Fibroblast of lung (primary cell): ENCODE measurements around the gene TNFRSF18. TPM values are rescaled to one million over a fixed set of nuclear protein-coding genes. Genes with fewer than 3 reads are reported as not detected.

Source experiments
- DNase-seq, 2 donors: peaks; one replicate each; pipeline versions ENCODE4 v3.0.0 to v3.0.0-alpha.2; 2010; ENCODE audit warnings: low read depth in 2 of 2
- H2AFZ ChIP-seq: 2 replicates; pipeline ENCODE4 v1.5.1; 2012; ENCODE audit warnings: low read length, control low read depth, inconsistent platforms
- H3K27ac ChIP-seq: 2 replicates; pipeline ENCODE4 v1.5.1; 2011; ENCODE audit warnings: low read length, control low read depth; ENCODE audit not compliant: insufficient read depth
- H3K27me3 ChIP-seq: 2 replicates; pipeline ENCODE4 v1.5.1; 2011; ENCODE audit warnings: mild to moderate bottlenecking, low read length; ENCODE audit not compliant: control insufficient read depth, insufficient read depth
- H3K36me3 ChIP-seq: 2 replicates; pipeline ENCODE4 v1.5.1; 2011; ENCODE audit warnings: low read length; ENCODE audit not compliant: control insufficient read depth, insufficient read depth
- H3K4me1 ChIP-seq: 2 replicates; pipeline ENCODE4 v1.5.1; 2011; ENCODE audit warnings: low read length; ENCODE audit not compliant: control insufficient read depth, insufficient read depth; ENCODE audit errors: extremely low read depth
- H3K4me2 ChIP-seq: 2 replicates; pipeline ENCODE4 v1.5.1; 2011; ENCODE audit warnings: low read length, control low read depth; ENCODE audit not compliant: insufficient read depth; ENCODE audit errors: extremely low read depth
- H3K4me3 ChIP-seq, 4 experiments: fragments of 200-600 bp in 1 of 4; sonication (generic) in 1 of 4; replicated peaks in 1 of 4; 2 replicates each; pipeline ENCODE4 v1.5.1; 2011 to 2016; ENCODE audit warnings: low read length in 4 of 4, low read depth in 3 of 4, mild to moderate bottlenecking in 3 of 4, control low read depth in 2 of 4, inconsistent platforms in 1 of 4, mixed read lengths in 1 of 4; ENCODE audit not compliant: insufficient read depth in 1 of 4; ENCODE audit errors: control extremely low read depth in 1 of 4
- H3K79me2 ChIP-seq: 2 replicates; pipeline ENCODE4 v1.5.1; 2012; ENCODE audit warnings: mild to moderate bottlenecking, low read length, inconsistent platforms; ENCODE audit not compliant: control insufficient read depth, insufficient read depth
- H3K9ac ChIP-seq: 2 replicates; pipeline ENCODE4 v1.5.1; 2011; ENCODE audit warnings: mild to moderate bottlenecking, low read length, control low read depth; ENCODE audit not compliant: insufficient read depth
- H3K9me3 ChIP-seq: 2 replicates; pipeline ENCODE4 v1.5.1; 2012; ENCODE audit warnings: low read depth, low read length; ENCODE audit not compliant: control insufficient read depth, insufficient read depth
- H4K20me1 ChIP-seq: 2 replicates; pipeline ENCODE4 v1.5.1; 2011; ENCODE audit warnings: low read length; ENCODE audit not compliant: control insufficient read depth, insufficient read depth; ENCODE audit errors: extremely low read depth
- EZH2 ChIP-seq: IDR thresholded peaks from 2 replicates; pipeline ENCODE4 v1.5.1; 2012; ENCODE audit warnings: low read length, control low read depth, mild to moderate bottlenecking; ENCODE audit errors: missing control alignments
- polyA plus RNA-seq, 2 donors: library from polyadenylated mRNA; depleted of rRNA in 1 of 2; stranded (reverse) in 1 of 2; unstranded in 1 of 2; fragments of >200 nt; gene quantifications; 2 replicates each; pipeline ENCODE4 v1.2.1, GENCODE V29; 2011 to 2012; ENCODE audit warnings: missing spikeins in 1 of 2
- total RNA-seq: library from RNA; depleted of rRNA; stranded (reverse); fragments of >200 nt; gene quantifications from 2 replicates; pipeline ENCODE4 v1.2.1, GENCODE V29; 2014
- TF ChIP-seq, protein P1 (sequence below), 2 donors: IDR thresholded peaks in 1 of 2; conservative IDR thresholded peaks in 1 of 2; 1 replicate in 1 of 2; 2 replicates in 1 of 2; pipeline ENCODE4 v1.5.1; 2011 to 2012; ENCODE audit warnings: low read length in 2 of 2, control low read depth in 1 of 2, inconsistent platforms in 1 of 2, low read depth in 1 of 2, mild to moderate bottlenecking in 1 of 2

Gene TNFRSF18
- total and polyA plus RNA-seq, 2 donors (not counting 1 experiment from before 2014, with no cell fraction given) = 1.3 TPM; not detected in 1

DNA sequence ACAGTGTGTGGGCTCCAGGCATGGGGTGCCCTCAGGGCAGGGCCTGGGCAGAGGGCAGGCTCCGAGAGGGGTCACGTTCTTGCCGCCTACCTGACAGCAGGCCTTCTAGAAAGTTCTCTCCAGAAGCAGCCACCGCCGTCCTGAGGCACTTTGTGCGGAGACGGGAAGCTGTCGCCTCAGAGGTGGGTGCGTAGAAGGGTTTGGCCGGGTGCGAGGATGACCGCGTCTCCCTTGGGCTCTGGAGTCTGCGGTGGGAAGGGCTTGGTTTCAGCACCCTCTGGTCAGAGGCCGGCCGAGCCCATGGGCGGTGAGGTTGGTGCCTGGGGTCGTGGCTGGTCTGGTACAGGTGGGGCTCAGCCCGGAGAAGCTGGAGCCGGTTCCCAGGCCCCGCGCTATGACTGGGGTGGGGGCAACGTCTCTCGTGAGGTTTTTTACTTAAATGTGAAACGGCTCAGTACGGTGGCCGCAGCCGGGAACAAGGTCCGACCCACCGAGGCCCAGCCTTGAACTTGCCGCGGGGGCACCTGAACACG lies 42.8 kb downstream of the TNFRSF18 start:
- H3K9ac ChIP-seq = no peak overlapping the region
- no peak overlapping the region for H3K4me3 ChIP-seq
- TF ChIP-seq EZH2 = no peak
- TF ChIP-seq, protein P1, sequence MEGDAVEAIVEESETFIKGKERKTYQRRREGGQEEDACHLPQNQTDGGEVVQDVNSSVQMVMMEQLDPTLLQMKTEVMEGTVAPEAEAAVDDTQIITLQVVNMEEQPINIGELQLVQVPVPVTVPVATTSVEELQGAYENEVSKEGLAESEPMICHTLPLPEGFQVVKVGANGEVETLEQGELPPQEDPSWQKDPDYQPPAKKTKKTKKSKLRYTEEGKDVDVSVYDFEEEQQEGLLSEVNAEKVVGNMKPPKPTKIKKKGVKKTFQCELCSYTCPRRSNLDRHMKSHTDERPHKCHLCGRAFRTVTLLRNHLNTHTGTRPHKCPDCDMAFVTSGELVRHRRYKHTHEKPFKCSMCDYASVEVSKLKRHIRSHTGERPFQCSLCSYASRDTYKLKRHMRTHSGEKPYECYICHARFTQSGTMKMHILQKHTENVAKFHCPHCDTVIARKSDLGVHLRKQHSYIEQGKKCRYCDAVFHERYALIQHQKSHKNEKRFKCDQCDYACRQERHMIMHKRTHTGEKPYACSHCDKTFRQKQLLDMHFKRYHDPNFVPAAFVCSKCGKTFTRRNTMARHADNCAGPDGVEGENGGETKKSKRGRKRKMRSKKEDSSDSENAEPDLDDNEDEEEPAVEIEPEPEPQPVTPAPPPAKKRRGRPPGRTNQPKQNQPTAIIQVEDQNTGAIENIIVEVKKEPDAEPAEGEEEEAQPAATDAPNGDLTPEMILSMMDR (conservative IDR thresholded peaks at IDR 0.05 in 1 of 2, IDR thresholded peaks at IDR 0.05 in 1 of 2; ENCODE audit: low read depth in 1 of 2, low read length in 2 of 2) = no peak
- H3K9me3 ChIP-seq = no peaks in the 10 kb centered on the region
- no peak for DNase-seq
- no peak overlapping the region for H2AFZ ChIP-seq
- H3K27ac ChIP-seq = no peak overlapping the region
- H3K27me3 ChIP-seq = no peaks in the 10 kb centered on the region
- H3K4me2 ChIP-seq = no peak overlapping the region
- no peaks in the 10 kb centered on the region for H3K79me2 ChIP-seq
- H3K4me1 ChIP-seq = no peaks in the 10 kb centered on the region
- H3K36me3 ChIP-seq = no peaks in the 10 kb centered on the region
- H4K20me1 ChIP-seq = no peaks in the 10 kb centered on the region

GRCh38 chr1:1162597-1163537 lies 43.5 kb downstream of the TNFRSF18 start:
- H3K9ac ChIP-seq = no peak overlapping the region

GRCh38 chr1:1161683-1162079 lies 44.7 kb downstream of the TNFRSF18 start:
- Histone ChIP-seq H3K27me3 (no peaks in the 10 kb centered on the region), H3K4me2 (no peak overlapping the region), H3K36me3 (no peaks in the 10 kb centered on the region), H3K4me1 (peaks cover 3% of the 10 kb centered on the region), H3K79me2 (no peaks in the 10 kb centered on the region), H4K20me1 (no peaks in the 10 kb centered on the region), H3K9ac (no peak overlapping the region), H2AFZ (no peak overlapping the region), H3K4me3 (no peak overlapping the region), H3K27ac (no peak overlapping the region), H3K9me3 (no peaks in the 10 kb centered on the region)
- no peak for DNase-seq
- TF ChIP-seq, protein P1 (conservative IDR thresholded peaks at IDR 0.05 in 1 of 2, IDR thresholded peaks at IDR 0.05 in 1 of 2; ENCODE audit: low read depth in 1 of 2, low read length in 2 of 2) = no peak
- TF ChIP-seq EZH2 = no peak

More at GRCh38 chr1:1162597-1163537, 43.5 kb downstream of the TNFRSF18 start:
- Histone ChIP-seq H3K79me2 (no peaks in the 10 kb centered on the region), H3K4me2 (no peak overlapping the region), H3K27me3 (no peaks in the 10 kb centered on the region), H3K36me3 (no peaks in the 10 kb centered on the region), H4K20me1 (no peaks in the 10 kb centered on the region), H3K27ac (no peak overlapping the region), H2AFZ (no peak overlapping the region), H3K4me1 (peaks cover 3% of the 10 kb centered on the region), H3K4me3 (no peak overlapping the region), H3K9me3 (no peaks in the 10 kb centered on the region)
- no peak for DNase-seq
- TF ChIP-seq EZH2 = no peak
- TF ChIP-seq, protein P1 (conservative IDR thresholded peaks at IDR 0.05 in 1 of 2, IDR thresholded peaks at IDR 0.05 in 1 of 2; ENCODE audit: low read depth in 1 of 2, low read length in 2 of 2) = no peak
